ENCODE measurements around the gene NKAIN4.

GRCh38 chr20:63268256-63268655, 14.0 kb upstream of the NKAIN4 start:
- TF ChIP-seq CTCF (conservative IDR thresholded peaks at IDR 0.05 in 1 of 2, IDR thresholded peaks at IDR 0.05 in 1 of 2; ENCODE audit: extremely low read depth in 1 of 2, insufficient read depth in 1 of 2, low read depth in 1 of 2, low read length in 2 of 2) (no peak), EZH2 (IDR thresholded peaks at IDR 0.05; ENCODE audit: borderline replicate concordance, low read length) (no peak)

Data from mammary epithelial cell (primary cell).